GM04504 (cell line): Measurements from ENCODE around the gene TEAD4.

Experiments
- DNase-seq: peaks from one replicate; pipeline ENCODE4 v3.0.0-alpha.2; 2012; ENCODE audit warnings: low read depth

The TEAD4 gene

GRCh38 chr12:3083241-3083920 is 124.2 kb downstream of the TEAD4 start:
- DNase-seq, result no peak

- no peak for DNase-seq
Observed at GRCh38 chr12:3083921-3084347, 124.7 kb downstream of the TEAD4 start.

- no peak for DNase-seq
Observed at GRCh38 chr12:3084742-3085141, 125.5 kb downstream of the TEAD4 start.

GRCh38 chr12:3085341-3086139 is 126.3 kb downstream of the TEAD4 start:
- DNase-seq, result no peak

- DNase-seq, result no peak
Observed at GRCh38 chr12:3086211-3086610, 127.0 kb downstream of the TEAD4 start.

- DNase-seq, result no peak
Observed at GRCh38 chr12:3086729-3087323, 127.6 kb downstream of the TEAD4 start.

- DNase-seq, result no peak
Observed at GRCh38 chr12:3087758-3088650, 128.8 kb downstream of the TEAD4 start.

GRCh38 chr12:3089588-3089987 is 130.4 kb downstream of the TEAD4 start:
- no peak for DNase-seq
